Measurements from ENCODE around the gene ZBTB46.

Gene ZBTB46

GRCh38 chr20:63836458-63837344, 5.6 kb upstream of the ZBTB46 start:
- DNase-seq: no peak

- peak; percentile 93 for DNase-seq
Observed at GRCh38 chr20:63835021-63835858, 4.2 kb upstream of the ZBTB46 start.

GRCh38 chr20:63834491-63834880, 3.4 kb upstream of the ZBTB46 start:
- no peak for DNase-seq

DNA sequence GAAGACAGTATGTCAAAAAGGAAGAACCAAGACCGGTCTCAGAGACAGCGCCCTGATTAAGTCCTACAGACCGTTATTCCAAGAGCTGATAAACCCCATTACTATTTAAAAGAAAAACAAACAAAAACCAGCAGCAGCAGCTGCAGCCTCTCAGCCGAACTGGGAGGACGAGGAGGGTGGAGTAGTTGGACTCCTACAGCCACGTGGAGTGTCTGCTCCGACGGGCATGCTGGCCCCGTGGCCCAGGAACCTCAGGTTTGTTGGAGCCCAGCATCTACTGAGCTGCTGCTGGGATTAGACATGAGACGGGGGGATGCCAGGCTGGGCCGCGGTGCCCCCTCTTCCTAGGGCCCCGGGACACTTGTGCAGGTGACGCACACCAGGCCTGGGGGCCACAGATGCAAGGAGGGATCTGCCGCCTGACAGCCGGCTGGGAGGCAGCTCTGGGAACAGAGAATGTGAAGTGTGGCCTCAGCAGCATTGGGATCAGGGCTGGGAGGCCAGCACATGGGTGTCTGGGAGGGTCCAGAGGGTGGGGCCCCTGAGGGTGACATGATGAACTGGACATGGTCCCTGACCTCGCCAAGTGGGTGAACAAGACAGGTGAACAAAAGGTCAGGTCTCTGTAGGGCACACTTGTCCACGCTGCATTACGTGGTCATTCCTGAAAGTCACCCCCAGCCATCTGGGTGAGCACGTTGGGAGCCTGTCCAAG, 2.9 kb upstream of the ZBTB46 start:
- no peak for DNase-seq

DNA sequence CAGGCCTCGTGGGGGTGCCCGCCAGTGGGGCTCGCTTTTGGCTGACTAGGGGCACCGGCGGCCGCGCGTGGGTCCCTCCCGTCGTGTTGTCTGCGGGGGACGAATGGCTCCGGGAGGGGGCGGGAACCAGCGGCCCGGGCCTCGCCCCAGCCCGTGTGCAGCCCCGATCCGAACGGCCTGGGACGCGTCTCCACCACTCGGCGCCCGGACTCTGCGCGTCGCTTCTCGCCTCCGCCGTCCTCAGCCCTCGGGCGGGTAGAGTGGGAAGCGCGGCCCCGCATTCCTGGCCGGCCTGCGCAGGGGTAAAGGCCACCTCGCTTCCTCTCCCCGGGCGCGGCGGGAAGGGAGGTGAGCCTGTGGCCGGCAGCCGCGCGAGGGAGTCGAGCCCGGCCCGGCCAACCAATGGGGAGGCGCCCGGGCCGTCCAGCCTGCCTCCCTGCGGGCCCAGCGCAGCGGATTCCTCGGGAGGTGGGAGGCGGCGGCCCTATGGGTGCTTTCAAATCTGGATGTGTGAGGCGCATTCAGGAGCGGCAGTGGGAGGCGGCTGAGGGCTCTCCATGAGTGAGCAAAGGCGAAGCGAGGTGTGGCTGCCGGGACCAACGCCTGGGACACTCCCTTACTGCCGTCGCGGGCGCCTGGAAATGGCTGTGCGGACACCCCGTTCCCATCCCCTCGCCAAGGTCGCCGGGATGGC, 1.1 kb upstream of the ZBTB46 start:
- no peak for DNase-seq

DNA sequence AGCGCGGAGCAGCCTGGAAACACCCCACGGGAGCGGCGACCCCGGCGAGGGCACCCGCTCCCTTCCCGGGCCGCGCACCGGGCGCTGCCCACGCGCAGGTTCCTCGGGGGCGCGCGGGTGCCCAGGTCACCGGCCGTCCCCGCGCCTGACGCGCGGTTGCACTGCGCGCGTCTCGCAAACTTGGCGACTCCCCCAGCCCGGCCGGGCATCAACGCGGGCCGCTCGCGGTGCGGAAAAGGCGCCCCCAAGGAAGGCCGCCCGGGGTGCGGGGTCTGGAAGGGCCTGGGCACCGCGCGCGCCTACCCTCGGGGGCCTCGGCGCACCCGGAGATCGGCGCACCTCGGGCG, 555 bp upstream of the ZBTB46 start:
- DNase-seq: no peak

- no peak for DNase-seq
Observed at GRCh38 chr20:63829945-63830835, 874 bp downstream of the ZBTB46 start.

DNA sequence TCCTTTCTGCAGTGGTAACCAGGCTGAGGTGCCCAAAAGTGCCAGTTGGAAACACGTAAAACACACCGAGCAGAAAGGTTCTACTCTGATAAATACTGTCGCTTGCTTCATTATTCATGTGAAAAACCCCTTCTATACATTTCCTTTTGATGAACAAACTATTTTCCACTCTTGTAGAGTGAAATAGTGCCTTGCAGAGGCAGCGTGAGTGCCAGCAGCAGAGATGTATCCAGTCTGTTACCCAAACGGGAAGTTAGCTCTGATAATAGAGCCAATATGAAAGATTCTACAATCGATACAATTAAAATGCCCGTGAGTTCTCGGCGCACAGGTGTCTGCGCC, 1.5 kb downstream of the ZBTB46 start:
- no peak for DNase-seq

- DNase-seq: no peak
Observed at GRCh38 chr20:63828951-63829350, 2.1 kb downstream of the ZBTB46 start.

GRCh38 chr20:63828545-63828944, 2.5 kb downstream of the ZBTB46 start:
- DNase-seq: no peak

DNA sequence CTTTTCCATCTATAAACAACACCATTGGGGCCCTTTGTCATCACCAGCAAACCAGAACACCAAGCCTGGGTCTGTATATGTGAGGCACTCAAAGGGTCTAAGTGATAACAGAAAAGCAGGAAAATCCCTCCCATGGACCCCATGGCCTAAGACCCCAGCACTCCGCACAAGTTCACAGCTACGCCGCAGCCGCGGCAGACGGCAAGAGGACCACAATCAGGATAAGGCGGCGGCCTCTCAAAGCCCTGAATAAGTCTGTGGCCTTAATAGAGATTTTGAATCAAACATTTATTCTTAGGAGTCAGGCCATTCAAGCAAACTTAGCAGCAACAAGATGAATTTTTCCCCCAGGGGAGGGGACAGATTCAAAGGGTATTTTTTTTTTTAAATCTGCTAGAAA, 2.9 kb downstream of the ZBTB46 start:
- no peak for DNase-seq

DNA sequence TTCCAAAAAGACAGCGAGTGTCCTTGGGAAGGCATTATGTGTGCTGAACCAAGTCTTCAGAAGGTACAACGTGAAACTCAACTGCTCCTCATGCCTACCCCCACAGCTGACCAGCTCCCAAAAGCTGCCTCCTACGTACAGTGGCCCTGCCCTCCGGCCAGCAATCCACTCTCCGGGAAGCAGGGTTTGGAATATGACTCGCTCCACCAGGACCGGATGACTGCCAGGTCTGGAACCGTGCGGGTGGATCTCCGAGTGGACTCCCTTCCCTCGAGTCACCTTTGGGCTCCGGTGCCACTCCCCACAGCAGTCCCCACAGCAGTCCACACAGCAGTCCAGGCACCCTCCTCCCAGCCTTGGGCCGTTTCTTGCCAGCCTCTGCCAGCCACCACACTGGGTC, 4.3 kb downstream of the ZBTB46 start:
- DNase-seq: no peak

GRCh38 chr20:63825331-63826118, 5.5 kb downstream of the ZBTB46 start:
- DNase-seq: no peak

- DNase-seq: no peak
Observed at GRCh38 chr20:63823691-63824311, 7.3 kb downstream of the ZBTB46 start.

- DNase-seq: no peak
Observed at GRCh38 chr20:63822276-63822696, 8.8 kb downstream of the ZBTB46 start.

GRCh38 chr20:63821811-63822210, 9.3 kb downstream of the ZBTB46 start:
- no peak for DNase-seq

- no peak for DNase-seq
Observed at GRCh38 chr20:63819224-63819921, 11.7 kb downstream of the ZBTB46 start.

DNA sequence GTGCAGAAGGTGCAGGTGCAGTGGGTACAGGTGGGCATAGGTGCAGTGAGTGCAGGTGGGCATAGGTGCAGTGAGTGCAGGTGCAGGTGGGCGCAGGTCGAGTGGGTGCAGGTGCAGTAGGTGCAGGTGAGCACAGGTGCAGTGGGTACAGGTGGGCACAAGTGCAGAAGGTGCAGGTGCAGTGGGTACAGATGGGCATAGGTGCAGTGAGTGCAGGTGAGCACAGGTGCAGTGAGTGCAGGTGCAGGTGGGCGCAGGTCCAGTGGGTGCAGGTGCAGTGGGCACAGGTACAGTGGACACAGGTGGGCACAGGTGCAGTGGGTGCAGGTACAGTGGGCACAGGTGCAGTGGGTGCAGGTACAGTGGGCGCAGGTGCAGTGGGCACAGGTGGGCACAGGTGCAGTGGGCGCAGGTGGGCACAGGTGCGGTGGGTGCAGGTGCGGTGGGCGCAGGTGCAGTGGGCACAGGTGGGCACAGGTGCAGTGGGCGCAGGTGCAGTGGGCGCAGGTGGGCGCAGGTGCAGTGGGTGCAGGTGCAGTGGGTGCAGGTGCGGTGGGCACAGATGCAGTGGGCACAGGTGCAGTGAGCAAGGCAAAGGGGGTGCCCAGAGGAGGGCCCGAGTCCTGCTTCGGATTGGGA, 15.3 kb downstream of the ZBTB46 start:
- no peak for DNase-seq

GRCh38 chr20:63814891-63815614, 16.0 kb downstream of the ZBTB46 start:
- no peak for DNase-seq
